B cell (primary cell): ENCODE results near the gene AADACL3.

Experiments
- CTCF ChIP-seq: fragments of 200-600 bp; IDR thresholded peaks from one replicate; pipeline ENCODE4 v1.8.0; 2022; ENCODE audit warnings: antibody characterized with exemption, mild to moderate bottlenecking
- EZH2 ChIP-seq: IDR thresholded peaks from 2 replicates; pipeline ENCODE4 v1.6.1; 2012; ENCODE audit warnings: borderline replicate concordance, low read depth, mild to moderate bottlenecking, moderate library complexity, low read length; ENCODE audit not compliant: insufficient read depth, poor library complexity, severe bottlenecking

GRCh38 chr1:12771186-12771585, 55.3 kb downstream of the AADACL3 start:
- TF ChIP-seq EZH2 (no peak), CTCF (no peak)
